Panc1 (cell line): ENCODE results near the gene FFAR2. TPM values are rescaled to one million over a fixed set of nuclear protein-coding genes. Genes with fewer than 3 reads are reported as not detected.
A peak's percentile ranks its signal among the peaks of the same experiment; 100 is the strongest.

Source experiments
- ATAC-seq: fragments of 200-7000 bp; cut with Tn5 transposase; 2 replicates; pipeline ENCODE4 v1.9.1; 2020; ENCODE audit warnings: mild to moderate bottlenecking, moderate library complexity
- BruUV-seq: library from RNA; stranded (reverse); fragments of 400-500 nt; replicated peaks from 2 replicates; lab custom pipeline; 2021; lab: Mats Ljungman, UMichigan
- CTCF ChIA-PET: fragments of 300-600 bp; sonication (Branson Sonifier 250); formaldehyde crosslinking; loops from one replicate; lab custom pipeline; 2022; ENCODE audit warnings: antibody characterized with exemption; lab: Charles Lee
- POLR2A ChIA-PET: fragments of 300-600 bp; sonication (Branson Sonifier 250); formaldehyde crosslinking; loops from one replicate; lab custom pipeline; 2022; ENCODE audit warnings: antibody characterized with exemption; lab: Charles Lee
- DNase-seq: peaks from one replicate; pipeline ENCODE4 v3.0.0-alpha.2; 2010; ENCODE audit warnings: low read depth, low spot score
- H3K27ac ChIP-seq: 2 replicates; pipeline ENCODE4 v1.5.1; 2011; ENCODE audit warnings: mild to moderate bottlenecking, low read length, inconsistent platforms
- H3K27me3 ChIP-seq: fragments of 200-500 bp; sonication (Bioruptor generic); 2 replicates; pipeline ENCODE4 v1.6.0; 2014; ENCODE audit warnings: low read length, inconsistent platforms; ENCODE audit not compliant: control insufficient read depth, insufficient read depth
- H3K36me3 ChIP-seq: fragments of 200-500 bp; sonication (Bioruptor generic); 2 replicates; pipeline ENCODE4 v1.5.1; 2014; ENCODE audit warnings: inconsistent platforms, mild to moderate bottlenecking, low read length, moderate library complexity; ENCODE audit not compliant: control insufficient read depth, insufficient read depth
- H3K4me1 ChIP-seq: 2 replicates; pipeline ENCODE4 v1.5.1; 2011; ENCODE audit warnings: inconsistent platforms, mild to moderate bottlenecking, low read length, moderate library complexity; ENCODE audit not compliant: control insufficient read depth, insufficient read depth
- H3K4me3 ChIP-seq, 2 experiments: 2 replicates each; pipeline ENCODE4 v1.5.1; 2011 to 2012; ENCODE audit warnings: low read depth in 2 of 2, low read length in 2 of 2, mild to moderate bottlenecking in 2 of 2, inconsistent platforms in 1 of 2, moderate library complexity in 1 of 2
- H3K9me3 ChIP-seq: fragments of 200-500 bp; sonication (Bioruptor generic); 2 replicates; pipeline ENCODE4 v1.5.1; 2014; ENCODE audit warnings: low read depth, mild to moderate bottlenecking, inconsistent platforms, low read length, moderate library complexity; ENCODE audit not compliant: control insufficient read depth, insufficient read depth
- POLR2AphosphoS5 ChIP-seq: IDR thresholded peaks from 2 replicates; pipeline ENCODE4 v1.6.1; 2012; ENCODE audit warnings: mild to moderate bottlenecking, low read depth, low read length, moderate library complexity
- REST ChIP-seq, 2 experiments: IDR thresholded peaks; 2 replicates each; pipeline ENCODE4 v1.6.1; 2011 to 2012; ENCODE audit warnings: low read depth in 2 of 2, control low read depth in 1 of 2, low read length in 1 of 2, mild to moderate bottlenecking in 1 of 2, moderate library complexity in 1 of 2; ENCODE audit not compliant: insufficient read depth in 1 of 2
- SIN3A ChIP-seq: IDR thresholded peaks from 2 replicates; pipeline ENCODE4 v1.6.1; 2012; ENCODE audit warnings: low read depth, mild to moderate bottlenecking, low read length, moderate library complexity, borderline replicate concordance; ENCODE audit not compliant: insufficient read depth
- TCF7L2 ChIP-seq: IDR thresholded peaks from 2 replicates; pipeline ENCODE4 v1.6.1; 2011; ENCODE audit warnings: mild to moderate bottlenecking, low read depth, low read length, inconsistent platforms
- in situ Hi-C: cut with HindIII; loops from 2 replicates; pipeline ENCODE4 v1.10.0; 2016; ENCODE audit warnings: low sequenced_read_pairs, low pct_unique_long_range_greater_than_20kb
- intact Hi-C: fragments of 100-400 bp; cut with micrococcal nuclease; formaldehyde crosslinking; loops from one replicate; pipeline ENCODE4 v1.10.0; 2022; ENCODE audit not compliant: unreplicated experiment
- total RNA-seq: library from RNA; stranded (reverse); gene quantifications from one replicate; pipeline ENCODE4 v1.2.1, GENCODE V29; 2021; ENCODE audit not compliant: unreplicated experiment
- TF ChIP-seq, protein P1 (sequence below): fragments of 450-650 bp; IDR thresholded peaks from 2 replicates; pipeline ENCODE4 v1.5.1; 2017; ENCODE audit warnings: mild to moderate bottlenecking

Gene FFAR2
- total RNA-seq, 1 experiment from 2014 or later: not detected

- Histone ChIP-seq H3K4me1 (no peaks in the 10 kb centered on the region), H3K27me3 (no peaks in the 10 kb centered on the region), H3K36me3 (no peaks in the 10 kb centered on the region), H3K9me3 (no peaks in the 10 kb centered on the region), H3K4me3 (no peak overlapping the region), H3K27ac (no peak overlapping the region)
- in situ Hi-C loops (no loop called here), intact Hi-C loops (loop anchor here (10.0 kb wide), 1 partner anchor 144 kb away; the partner anchor contains the start of gene FFAR3)
- TF ChIP-seq POLR2AphosphoS5: no peak
- no peak for TF ChIP-seq REST (IDR thresholded peaks at IDR 0.05; ENCODE audit: insufficient read depth in 1 of 2, low read depth in 2 of 2, low read length in 1 of 2)
- peak; percentile 9; the same call in 1 of the 2 replicates for TF ChIP-seq TCF7L2
- TF ChIP-seq, protein P1, sequence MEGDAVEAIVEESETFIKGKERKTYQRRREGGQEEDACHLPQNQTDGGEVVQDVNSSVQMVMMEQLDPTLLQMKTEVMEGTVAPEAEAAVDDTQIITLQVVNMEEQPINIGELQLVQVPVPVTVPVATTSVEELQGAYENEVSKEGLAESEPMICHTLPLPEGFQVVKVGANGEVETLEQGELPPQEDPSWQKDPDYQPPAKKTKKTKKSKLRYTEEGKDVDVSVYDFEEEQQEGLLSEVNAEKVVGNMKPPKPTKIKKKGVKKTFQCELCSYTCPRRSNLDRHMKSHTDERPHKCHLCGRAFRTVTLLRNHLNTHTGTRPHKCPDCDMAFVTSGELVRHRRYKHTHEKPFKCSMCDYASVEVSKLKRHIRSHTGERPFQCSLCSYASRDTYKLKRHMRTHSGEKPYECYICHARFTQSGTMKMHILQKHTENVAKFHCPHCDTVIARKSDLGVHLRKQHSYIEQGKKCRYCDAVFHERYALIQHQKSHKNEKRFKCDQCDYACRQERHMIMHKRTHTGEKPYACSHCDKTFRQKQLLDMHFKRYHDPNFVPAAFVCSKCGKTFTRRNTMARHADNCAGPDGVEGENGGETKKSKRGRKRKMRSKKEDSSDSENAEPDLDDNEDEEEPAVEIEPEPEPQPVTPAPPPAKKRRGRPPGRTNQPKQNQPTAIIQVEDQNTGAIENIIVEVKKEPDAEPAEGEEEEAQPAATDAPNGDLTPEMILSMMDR: no peak
- no peak for TF ChIP-seq SIN3A
- BruUV-seq: no TSS peak
- DNase-seq: no peak
- no peak for ATAC-seq
- ChIA-PET CTCF (no interaction called here), POLR2A (no interaction called here)
Measured at GRCh38 chr19:35498984-35499527, 51.0 kb downstream of the FFAR2 start.

GRCh38 chr19:35500611-35501010, 52.6 kb downstream of the FFAR2 start:
- intact Hi-C loops (no loop called here), in situ Hi-C loops (no loop called here)
- TF ChIP-seq POLR2AphosphoS5 (no peak), TCF7L2 (no peak), SIN3A (no peak), REST (IDR thresholded peaks at IDR 0.05; ENCODE audit: insufficient read depth in 1 of 2, low read depth in 2 of 2, low read length in 1 of 2) (no peak)
- TF ChIP-seq, protein P1: no peak
- no peaks in the 10 kb centered on the region for H3K4me1 ChIP-seq
- no peak for ATAC-seq
- H3K9me3 ChIP-seq: no peaks in the 10 kb centered on the region
- no peak overlapping the region for H3K4me3 ChIP-seq
- ChIA-PET CTCF (no interaction called here), POLR2A (no interaction called here)
- H3K27ac ChIP-seq: no peak overlapping the region
- H3K27me3 ChIP-seq: peaks cover 4% of the 10 kb centered on the region; the same call in 1 of the 2 replicates
- no peaks in the 10 kb centered on the region for H3K36me3 ChIP-seq
- no peak for DNase-seq
- no TSS peak for BruUV-seq
